B cell (primary cell): ENCODE results near the gene STH. TPM values are rescaled to one million over a fixed set of nuclear protein-coding genes. Genes with fewer than 3 reads are reported as not detected.

ENCODE experiments used
- ATAC-seq: fragments of 200-7000 bp; cut with Tn5 transposase; one replicate; pipeline ENCODE4 v1.10.0; 2021; ENCODE audit warnings: low read depth, mild to moderate bottlenecking, moderate number of reproducible peaks, moderate library complexity
- CTCF ChIA-PET: fragments of 350-600 bp; sonication (Branson Sonifier 250); formaldehyde crosslinking; loops from one replicate; lab custom pipeline; 2021; ENCODE audit warnings: antibody characterized with exemption, inconsistent platforms; lab: Charles Lee
- POLR2A ChIA-PET: fragments of 350-600 bp; sonication (Branson Sonifier 250); formaldehyde crosslinking; loops from one replicate; lab custom pipeline; 2021; ENCODE audit warnings: antibody characterized with exemption; lab: Charles Lee
- DNase-seq: peaks from one replicate; pipeline ENCODE4 v3.0.0; 2013
- H2AFZ ChIP-seq: 2 replicates; pipeline ENCODE4 v1.6.1; 2012; ENCODE audit warnings: mild to moderate bottlenecking, low read depth, low read length; ENCODE audit not compliant: insufficient read depth, poor library complexity, severe bottlenecking
- H3K27ac ChIP-seq, 2 donors: 1 replicate in 1 of 2; 2 replicates in 1 of 2; pipeline ENCODE4 v1.5.1; 2012 to 2013; ENCODE audit warnings: low read length in 2 of 2, mild to moderate bottlenecking in 2 of 2, moderate library complexity in 1 of 2
- H3K27me3 ChIP-seq, 4 experiments: fragments of 200-600 bp in 1 of 4; sonication (generic) in 1 of 4; replicated peaks in 1 of 4; 1 replicate in 2 of 4; 2 replicates in 2 of 4; pipeline versions ENCODE4 v1.6.1 to v1.7.0; 2013 to 2016; ENCODE audit warnings: low read length in 3 of 4, mild to moderate bottlenecking in 2 of 4, mixed read lengths in 1 of 4, moderate library complexity in 1 of 4; ENCODE audit not compliant: insufficient read depth in 4 of 4, control insufficient read depth in 3 of 4; ENCODE audit errors: control extremely low read depth in 1 of 4
- H3K36me3 ChIP-seq, 2 experiments: replicated peaks in 1 of 2; 1 replicate in 1 of 2; 2 replicates in 1 of 2; pipeline versions ENCODE4 v1.6.1 to v1.7.1; 2013; ENCODE audit warnings: low read length in 1 of 2; ENCODE audit not compliant: insufficient read depth in 2 of 2, control insufficient read depth in 1 of 2; ENCODE audit errors: control extremely low read depth in 1 of 2, extremely low read depth in 1 of 2
- H3K4me1 ChIP-seq, 2 donors: fragments of 200-600 bp in 1 of 2; sonication (generic) in 1 of 2; 1 replicate in 1 of 2; 2 replicates in 1 of 2; pipeline versions ENCODE4 v1.5.1 to v1.6.1; 2013 to 2017; ENCODE audit warnings: low read length in 2 of 2; ENCODE audit not compliant: control insufficient read depth in 2 of 2, insufficient read depth in 2 of 2
- H3K4me2 ChIP-seq: replicated peaks from 2 replicates; pipeline ENCODE3; 2012; ENCODE audit warnings: mild to moderate bottlenecking, low read depth, low read length; ENCODE audit not compliant: poor library complexity, severe bottlenecking
- H3K4me3 ChIP-seq, 5 experiments: fragments of 200-600 bp in 1 of 5; sonication (generic) in 1 of 5; 1 replicate in 3 of 5; 2 replicates in 2 of 5; pipeline versions ENCODE4 v1.5.1 to v1.7.0; 2011 to 2016; ENCODE audit warnings: low read length in 4 of 5, mild to moderate bottlenecking in 4 of 5, low read depth in 2 of 5, control low read depth in 1 of 5, moderate library complexity in 1 of 5; ENCODE audit not compliant: insufficient read depth in 1 of 5; ENCODE audit errors: control extremely low read depth in 1 of 5, extremely low read depth in 1 of 5
- H3K79me2 ChIP-seq: fragments of 200-600 bp; sonication (generic); one replicate; pipeline ENCODE4 v1.6.0; 2016; ENCODE audit warnings: low read length; ENCODE audit not compliant: control insufficient read depth, insufficient read depth
- H3K9ac ChIP-seq: fragments of 200-600 bp; sonication (generic); 2 replicates; pipeline ENCODE4 v1.6.1; 2017; ENCODE audit warnings: mild to moderate bottlenecking, low read length, moderate library complexity
- H3K9me3 ChIP-seq, 3 donors: one replicate each; pipeline versions ENCODE4 v1.6.1 to v1.7.1; 2013; ENCODE audit warnings: low read length in 2 of 3; ENCODE audit not compliant: control insufficient read depth in 2 of 3, insufficient read depth in 1 of 3; ENCODE audit errors: control extremely low read depth in 1 of 3
- H4K20me1 ChIP-seq: 2 replicates; pipeline ENCODE4 v1.6.0; 2012; ENCODE audit warnings: mild to moderate bottlenecking, low read length; ENCODE audit not compliant: insufficient read depth, control insufficient read depth, poor library complexity, severe bottlenecking
- H3K27ac Mint-ChIP-seq: one replicate; pipeline ENCODE4 v1.8.0; 2021; ENCODE audit warnings: mixed read lengths
- H3K27me3 Mint-ChIP-seq: one replicate; pipeline ENCODE4 v1.8.0; 2021; ENCODE audit warnings: mixed read lengths
- H3K4me1 Mint-ChIP-seq: one replicate; pipeline ENCODE4 v1.8.0; 2021; ENCODE audit warnings: mixed read lengths
- H3K4me3 Mint-ChIP-seq: one replicate; pipeline ENCODE4 v1.8.0; 2021; ENCODE audit warnings: mixed read lengths
- H3K9me3 Mint-ChIP-seq: one replicate; pipeline ENCODE4 v1.8.0; 2022; ENCODE audit warnings: mixed read lengths; ENCODE audit not compliant: insufficient read depth
- EZH2 ChIP-seq: IDR thresholded peaks from 2 replicates; pipeline ENCODE4 v1.6.1; 2012; ENCODE audit warnings: borderline replicate concordance, low read depth, mild to moderate bottlenecking, moderate library complexity, low read length; ENCODE audit not compliant: insufficient read depth, poor library complexity, severe bottlenecking
- WGBS: methylation state at CpG from one replicate; pipeline ENCODE4 v1.1.5; 2013; ENCODE audit warnings: missing lambda C conversion rate; ENCODE audit not compliant: insufficient coverage; 5-methylcytosine and 5-hydroxymethylcytosine counted together
- intact Hi-C: fragments of 100-400 bp; cut with micrococcal nuclease; formaldehyde crosslinking; loops from one replicate; pipeline ENCODE4 v1.10.0; 2022
- polyA plus RNA-seq: library from polyadenylated mRNA; depleted of rRNA; stranded (reverse); fragments of >200 nt; gene quantifications from 2 replicates; pipeline ENCODE4 v1.2.3, GENCODE V29; 2012
- total RNA-seq, 2 donors: library from RNA; stranded (reverse); fragments of 120-200 nt in 1 of 2; gene quantifications; 1 replicate in 1 of 2; 2 replicates in 1 of 2; pipeline versions ENCODE4 v1.2.3 to v1.2.4, GENCODE V29; 2013 to 2022
- TF ChIP-seq, protein P1 (sequence below): fragments of 200-600 bp; IDR thresholded peaks from one replicate; pipeline ENCODE4 v1.8.0; 2022; ENCODE audit warnings: antibody characterized with exemption, mild to moderate bottlenecking

Gene STH
- total and polyA plus RNA-seq, 2 donors (not counting 1 experiment from before 2014, with no cell fraction given): not detected

DNA sequence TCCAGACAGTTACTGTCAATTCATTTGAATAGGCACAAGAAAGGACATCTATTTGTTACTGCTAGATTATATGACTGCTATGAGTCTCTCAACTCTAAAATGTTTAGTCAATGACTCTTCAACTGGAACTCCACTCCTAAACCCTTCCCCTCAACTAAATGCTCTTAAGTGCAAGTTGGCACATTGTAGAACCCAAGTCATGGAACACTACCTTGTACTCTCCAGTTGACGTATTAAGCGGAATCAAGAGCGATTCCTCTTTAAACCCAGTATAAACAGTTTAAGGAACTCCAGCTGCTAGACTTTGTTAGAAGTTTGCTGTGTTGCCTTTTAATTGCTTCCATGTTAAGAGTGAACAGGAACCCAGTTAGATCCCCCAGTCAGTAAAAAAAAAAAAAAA lies 44.6 kb downstream of the STH start:
- ATAC-seq (no peak), DNase-seq (no peak)
- no peak overlapping the region for H3K4me3 Mint-ChIP-seq
- POLR2A ChIA-PET: no interaction called here
- peaks cover 19% of the 10 kb centered on the region for H4K20me1 ChIP-seq
- no peak overlapping the region for H3K27ac ChIP-seq
- no peak overlapping the region for H2AFZ ChIP-seq
- H3K27me3 Mint-ChIP-seq: no peaks in the 10 kb centered on the region
- H3K27me3 ChIP-seq: no peaks in the 10 kb centered on the region
- H3K9ac ChIP-seq: no peak overlapping the region
- H3K4me3 ChIP-seq: no peak overlapping the region
- no peak for TF ChIP-seq EZH2
- TF ChIP-seq, protein P1, sequence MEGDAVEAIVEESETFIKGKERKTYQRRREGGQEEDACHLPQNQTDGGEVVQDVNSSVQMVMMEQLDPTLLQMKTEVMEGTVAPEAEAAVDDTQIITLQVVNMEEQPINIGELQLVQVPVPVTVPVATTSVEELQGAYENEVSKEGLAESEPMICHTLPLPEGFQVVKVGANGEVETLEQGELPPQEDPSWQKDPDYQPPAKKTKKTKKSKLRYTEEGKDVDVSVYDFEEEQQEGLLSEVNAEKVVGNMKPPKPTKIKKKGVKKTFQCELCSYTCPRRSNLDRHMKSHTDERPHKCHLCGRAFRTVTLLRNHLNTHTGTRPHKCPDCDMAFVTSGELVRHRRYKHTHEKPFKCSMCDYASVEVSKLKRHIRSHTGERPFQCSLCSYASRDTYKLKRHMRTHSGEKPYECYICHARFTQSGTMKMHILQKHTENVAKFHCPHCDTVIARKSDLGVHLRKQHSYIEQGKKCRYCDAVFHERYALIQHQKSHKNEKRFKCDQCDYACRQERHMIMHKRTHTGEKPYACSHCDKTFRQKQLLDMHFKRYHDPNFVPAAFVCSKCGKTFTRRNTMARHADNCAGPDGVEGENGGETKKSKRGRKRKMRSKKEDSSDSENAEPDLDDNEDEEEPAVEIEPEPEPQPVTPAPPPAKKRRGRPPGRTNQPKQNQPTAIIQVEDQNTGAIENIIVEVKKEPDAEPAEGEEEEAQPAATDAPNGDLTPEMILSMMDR: no peak
- peaks cover 7 to 82% of the 10 kb centered on the region in 2 experiments for H3K36me3 ChIP-seq
- H3K4me1 ChIP-seq: no peaks in the 10 kb centered on the region
- CTCF ChIA-PET: interaction anchor here (0.7 to 5.9 kb wide), 26 partner anchors 10 to 168 kb away, joined by 3 to 126 read pairs (median 5); partner anchors contain the start of gene KANSL1
- no peak overlapping the region for H3K4me2 ChIP-seq
- peaks cover 3% of the 10 kb centered on the region for H3K4me1 Mint-ChIP-seq
- H3K9me3 Mint-ChIP-seq: no peaks in the 10 kb centered on the region
- intact Hi-C loops: loop anchor here (1.0 kb wide), 1 partner anchor 41 kb away; no protein-coding TSS in a partner anchor
- peaks cover 16% of the 10 kb centered on the region for H3K79me2 ChIP-seq
- H3K27ac Mint-ChIP-seq: peak overlapping the region; percentile 56
- H3K9me3 ChIP-seq: no peaks in the 10 kb centered on the region
- WGBS: no CpG with 5 or more reads among the region's 3 CpGs

DNA sequence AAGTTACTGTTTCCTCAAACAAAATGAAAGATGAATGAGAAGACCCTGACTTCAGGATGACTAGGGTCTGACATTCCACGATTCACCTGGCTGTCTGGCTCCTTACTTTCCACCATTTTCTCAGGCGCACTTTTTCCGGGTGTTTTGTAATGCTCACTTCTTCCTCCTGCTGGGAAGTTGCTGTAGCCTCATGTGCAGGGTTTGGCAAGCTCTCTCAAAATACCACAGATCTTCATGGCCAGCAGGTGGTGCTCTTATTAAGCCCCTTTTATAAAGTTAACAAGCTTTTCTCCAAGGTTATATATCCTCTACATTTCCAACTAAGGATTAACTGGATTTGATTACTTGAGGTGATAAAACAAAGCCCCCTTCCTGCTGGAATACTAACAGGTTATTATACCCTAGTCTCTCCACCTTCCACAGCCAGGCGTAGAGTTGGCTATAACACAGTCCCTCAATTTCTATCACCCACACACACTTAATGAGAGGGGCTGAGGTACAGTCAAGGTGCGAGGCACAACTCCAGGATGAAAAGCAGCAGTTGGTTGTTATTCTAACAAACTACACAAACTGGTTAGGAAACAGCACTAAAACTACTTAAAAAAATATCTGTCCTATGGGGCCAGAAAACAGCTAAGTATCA lies 45.4 kb downstream of the STH start:
- ChIA-PET CTCF (interaction anchor here (0.6 to 5.9 kb wide), 38 partner anchors 9 to 958 kb away, joined by 3 to 126 read pairs (median 4); partner anchors contain the start of genes KANSL1 and STH), POLR2A (interaction anchor here (0.6 to 0.7 kb wide), 2 partner anchors 23 to 1069 kb away, joined by 3 to 4 read pairs; no protein-coding TSS in a partner anchor)
- intact Hi-C loops: loop anchor here (1.0 kb wide), 1 partner anchor 42 kb away; no protein-coding TSS in a partner anchor
- Mint-ChIP-seq H3K27ac (peak overlapping the region; percentile 44), H3K4me3 (no peak overlapping the region), H3K27me3 (no peaks in the 10 kb centered on the region), H3K4me1 (peaks cover 3% of the 10 kb centered on the region), H3K9me3 (no peaks in the 10 kb centered on the region)
- H2AFZ ChIP-seq: no peak overlapping the region
- no peaks in the 10 kb centered on the region for H3K9me3 ChIP-seq
- TF ChIP-seq EZH2: no peak
- TF ChIP-seq, protein P1: peak; percentile 84
- WGBS: 42% methylated on average over 4 of the region's 5 CpGs
- peaks cover 19% of the 10 kb centered on the region for H4K20me1 ChIP-seq
- ATAC-seq (peak; percentile 36), DNase-seq (peak; percentile 67)
- H3K79me2 ChIP-seq: peaks cover 16% of the 10 kb centered on the region
- no peak overlapping the region for H3K4me2 ChIP-seq
- H3K9ac ChIP-seq: no peak overlapping the region
- H3K27me3 ChIP-seq: no peaks in the 10 kb centered on the region
- peak overlapping the region in 1 of 2 donors; percentile 5 for H3K27ac ChIP-seq
- no peak overlapping the region for H3K4me3 ChIP-seq
- H3K4me1 ChIP-seq: no peaks in the 10 kb centered on the region
- peaks cover 6 to 80% of the 10 kb centered on the region in 2 experiments for H3K36me3 ChIP-seq
